ENCODE data around the gene CHST1.

GRCh38 chr11:45644981-45645889, 20.2 kb downstream of the CHST1 start:
- TF ChIP-seq, protein P1, sequence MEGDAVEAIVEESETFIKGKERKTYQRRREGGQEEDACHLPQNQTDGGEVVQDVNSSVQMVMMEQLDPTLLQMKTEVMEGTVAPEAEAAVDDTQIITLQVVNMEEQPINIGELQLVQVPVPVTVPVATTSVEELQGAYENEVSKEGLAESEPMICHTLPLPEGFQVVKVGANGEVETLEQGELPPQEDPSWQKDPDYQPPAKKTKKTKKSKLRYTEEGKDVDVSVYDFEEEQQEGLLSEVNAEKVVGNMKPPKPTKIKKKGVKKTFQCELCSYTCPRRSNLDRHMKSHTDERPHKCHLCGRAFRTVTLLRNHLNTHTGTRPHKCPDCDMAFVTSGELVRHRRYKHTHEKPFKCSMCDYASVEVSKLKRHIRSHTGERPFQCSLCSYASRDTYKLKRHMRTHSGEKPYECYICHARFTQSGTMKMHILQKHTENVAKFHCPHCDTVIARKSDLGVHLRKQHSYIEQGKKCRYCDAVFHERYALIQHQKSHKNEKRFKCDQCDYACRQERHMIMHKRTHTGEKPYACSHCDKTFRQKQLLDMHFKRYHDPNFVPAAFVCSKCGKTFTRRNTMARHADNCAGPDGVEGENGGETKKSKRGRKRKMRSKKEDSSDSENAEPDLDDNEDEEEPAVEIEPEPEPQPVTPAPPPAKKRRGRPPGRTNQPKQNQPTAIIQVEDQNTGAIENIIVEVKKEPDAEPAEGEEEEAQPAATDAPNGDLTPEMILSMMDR (IDR thresholded peaks at IDR 0.05; ENCODE audit: insufficient read depth, low read length): no peak
- TF ChIP-seq SPI1 (IDR thresholded peaks at IDR 0.05; ENCODE audit: borderline replicate concordance, low read depth) (no peak), POLR2AphosphoS5 (IDR thresholded peaks at IDR 0.05; ENCODE audit: low read depth) (no peak), GABPA (IDR thresholded peaks at IDR 0.05; ENCODE audit: low read depth) (no peak), REST (IDR thresholded peaks at IDR 0.05; ENCODE audit: insufficient replicate concordance, low read depth) (no peak)
